ENCODE results near the gene DRD2.

GRCh38 chr11:113460469-113460868, 14.7 kb downstream of the DRD2 start:
- TF ChIP-seq CTCF (IDR thresholded peaks at IDR 0.05) (no peak), POLR2A (IDR thresholded peaks at IDR 0.05) (no peak)

Data from testis (tissue), 2 donors.